Spleen (tissue), 11 donors: Measurements from ENCODE around the gene MUC22. TPM values are rescaled to one million over a fixed set of nuclear protein-coding genes. Genes with fewer than 3 reads are reported as not detected.
"Not testable (repeated sequence)": the region's sequence is repeated elsewhere in the genome, so short reads cannot be mapped to it uniquely, and the experiment has no call there.

ENCODE experiments used
- DNase-seq: peaks from one replicate; pipeline ENCODE4 v3.0.0-alpha.2; 2020
- H3K27ac ChIP-seq, 8 donors: fragments of 200-600 bp; sonication (generic) in 7 of 8; 1 replicate in 4 of 8; 2 replicates in 4 of 8; pipeline versions ENCODE4 v1.5.0 to v1.8.0; 2016 to 2021; ENCODE audit warnings: inconsistent platforms in 4 of 8, mild to moderate bottlenecking in 4 of 8, moderate library complexity in 1 of 8
- H3K27me3 ChIP-seq, 7 donors: fragments of 200-600 bp; sonication (generic) in 6 of 7; replicated peaks in 1 of 7; 1 replicate in 4 of 7; 2 replicates in 3 of 7; pipeline versions ENCODE4 v1.5.0 to v1.8.0; 2016 to 2021; ENCODE audit warnings: inconsistent platforms in 3 of 7, mild to moderate bottlenecking in 1 of 7
- H3K36me3 ChIP-seq, 6 donors: fragments of 200-600 bp; sonication (generic) in 5 of 6; 1 replicate in 4 of 6; 2 replicates in 2 of 6; pipeline versions ENCODE4 v1.5.0 to v1.8.0; 2016 to 2021; ENCODE audit warnings: inconsistent platforms in 2 of 6
- H3K4me1 ChIP-seq, 6 donors: fragments of 200-600 bp; sonication (generic) in 5 of 6; 1 replicate in 3 of 6; 2 replicates in 3 of 6; pipeline versions ENCODE4 v1.5.0 to v1.8.0; 2016 to 2021; ENCODE audit warnings: inconsistent platforms in 3 of 6
- H3K4me3 ChIP-seq, 8 donors: fragments of 200-600 bp; sonication (generic) in 7 of 8; 1 replicate in 4 of 8; 2 replicates in 4 of 8; pipeline versions ENCODE4 v1.5.0 to v1.8.0; 2016 to 2021; ENCODE audit warnings: inconsistent platforms in 4 of 8, mild to moderate bottlenecking in 4 of 8, moderate library complexity in 2 of 8
- H3K9me3 ChIP-seq, 8 donors: fragments of 200-600 bp; sonication (generic) in 7 of 8; 1 replicate in 4 of 8; 2 replicates in 4 of 8; pipeline versions ENCODE4 v1.5.0 to v1.8.0; 2016 to 2021; ENCODE audit warnings: inconsistent platforms in 4 of 8
- POLR2A ChIP-seq, 3 donors: fragments of 450-650 bp; IDR thresholded peaks; one replicate each; pipeline ENCODE4 v1.5.1; 2017; ENCODE audit warnings: antibody characterized with exemption in 3 of 3, mild to moderate bottlenecking in 1 of 3
- POLR2AphosphoS5 ChIP-seq, 3 donors: sonication (generic); formaldehyde crosslinking; IDR thresholded peaks; one replicate each; pipeline ENCODE4 v1.5.1; 2017; ENCODE audit warnings: antibody characterized with exemption in 3 of 3
- WGBS, 5 donors: extraction: QIAGEN DNeasy Blood & Tissue Kit in 3 of 5; methylation state at CpG; one replicate each; pipeline versions ENCODE4 v1.1.5 to v1.1.7; 2013 to 2018; 5-methylcytosine and 5-hydroxymethylcytosine counted together
- intact Hi-C: fragments of 100-400 bp; cut with DNase I; formaldehyde crosslinking; loops from one replicate; pipeline ENCODE4 v1.15.0; 2023; ENCODE audit warnings: low total_unique reads
- polyA plus RNA-seq, 3 donors: library from polyadenylated mRNA; stranded (reverse); fragments of 200-250 nt; gene quantifications; one replicate each; pipeline ENCODE4 v1.2.1, GENCODE V29; 2013
- total RNA-seq, 7 donors: library from RNA; depleted of rRNA in 3 of 7; stranded (reverse); fragments of >200 nt in 3 of 7; fragmentation: NEBNext Ultra II Directional in 4 of 7; extraction: Animal tissue kit (Norgen Biotek cat#: 25700) in 4 of 7; gene quantifications; one replicate each; pipeline versions ENCODE4 v1.1.0 to v1.2.1, GENCODE V29; 2016 to 2021
- TF ChIP-seq, protein P1 (sequence below), 11 experiments: fragments of 200-600 bp in 7 of 11; fragments of 450-650 bp in 4 of 11; sonication (generic) in 4 of 11; IDR thresholded peaks in 8 of 11; conservative IDR thresholded peaks in 3 of 11; 1 replicate in 7 of 11; 2 replicates in 4 of 11; pipeline versions ENCODE4 v1.4.0 to v1.8.0; 2016 to 2021; ENCODE audit warnings: antibody characterized with exemption in 11 of 11, inconsistent platforms in 4 of 11, mild to moderate bottlenecking in 1 of 11
- donor health status: healthy with polysubstance abuse.
- donor health status: DM: no; HTN: no; CAD: no; lungs with moderate emphysema.
- donor health status: DM: no; HTN: no; CAD: no.
- donor health status: Bipolar disorder and iron deficiency.
- donor health status: healthy.
- donor health status: DM: no; HTN: no; CAD: no.
- donor health status: DM: yes; HTN: yes; CAD: no.

The MUC22 gene
- total and polyA plus RNA-seq, 10 donors = not detected

DNA sequence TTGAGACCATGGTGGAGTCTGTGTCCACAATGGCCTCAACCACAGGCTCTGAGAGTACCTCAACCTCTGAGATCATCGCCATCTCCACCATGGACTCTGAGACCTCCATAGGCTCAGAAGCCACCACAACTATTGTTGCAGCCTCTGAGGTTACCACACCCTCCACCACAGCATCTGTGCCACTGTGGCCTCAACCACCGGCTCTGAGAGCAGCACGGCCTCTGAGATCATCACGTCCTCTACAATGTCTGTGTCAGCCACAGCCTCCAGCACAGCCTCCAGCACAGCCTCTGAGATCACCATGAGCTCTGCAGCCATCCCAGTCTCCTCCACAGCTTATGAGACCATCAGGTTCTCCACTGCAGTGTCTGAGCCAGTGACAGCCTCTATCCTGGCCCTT, 46.2 kb upstream of the MUC22 start:
- DNase-seq = no peak
- Histone ChIP-seq H3K36me3 (no peaks in the 10 kb centered on the region), H3K27ac (no peak overlapping the region), H3K27me3 (peaks cover 0 to 4% (median 0%) of the 10 kb centered on the region in 7 donors), H3K4me1 (no peaks in the 10 kb centered on the region), H3K9me3 (no peaks in the 10 kb centered on the region), H3K4me3 (no peak overlapping the region)
- intact Hi-C loops = no loop called here
- 36 to 81% (median 75%) methylated on average over 4 of the region's 4 CpGs for WGBS, 5 donors
- TF ChIP-seq POLR2A (IDR thresholded peaks at IDR 0.05) (no peak), POLR2AphosphoS5 (IDR thresholded peaks at IDR 0.05) (no peak)
- TF ChIP-seq, protein P1, sequence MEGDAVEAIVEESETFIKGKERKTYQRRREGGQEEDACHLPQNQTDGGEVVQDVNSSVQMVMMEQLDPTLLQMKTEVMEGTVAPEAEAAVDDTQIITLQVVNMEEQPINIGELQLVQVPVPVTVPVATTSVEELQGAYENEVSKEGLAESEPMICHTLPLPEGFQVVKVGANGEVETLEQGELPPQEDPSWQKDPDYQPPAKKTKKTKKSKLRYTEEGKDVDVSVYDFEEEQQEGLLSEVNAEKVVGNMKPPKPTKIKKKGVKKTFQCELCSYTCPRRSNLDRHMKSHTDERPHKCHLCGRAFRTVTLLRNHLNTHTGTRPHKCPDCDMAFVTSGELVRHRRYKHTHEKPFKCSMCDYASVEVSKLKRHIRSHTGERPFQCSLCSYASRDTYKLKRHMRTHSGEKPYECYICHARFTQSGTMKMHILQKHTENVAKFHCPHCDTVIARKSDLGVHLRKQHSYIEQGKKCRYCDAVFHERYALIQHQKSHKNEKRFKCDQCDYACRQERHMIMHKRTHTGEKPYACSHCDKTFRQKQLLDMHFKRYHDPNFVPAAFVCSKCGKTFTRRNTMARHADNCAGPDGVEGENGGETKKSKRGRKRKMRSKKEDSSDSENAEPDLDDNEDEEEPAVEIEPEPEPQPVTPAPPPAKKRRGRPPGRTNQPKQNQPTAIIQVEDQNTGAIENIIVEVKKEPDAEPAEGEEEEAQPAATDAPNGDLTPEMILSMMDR (IDR thresholded peaks at IDR 0.05 in 8 of 11, conservative IDR thresholded peaks at IDR 0.05 in 3 of 11) = no peak

DNA sequence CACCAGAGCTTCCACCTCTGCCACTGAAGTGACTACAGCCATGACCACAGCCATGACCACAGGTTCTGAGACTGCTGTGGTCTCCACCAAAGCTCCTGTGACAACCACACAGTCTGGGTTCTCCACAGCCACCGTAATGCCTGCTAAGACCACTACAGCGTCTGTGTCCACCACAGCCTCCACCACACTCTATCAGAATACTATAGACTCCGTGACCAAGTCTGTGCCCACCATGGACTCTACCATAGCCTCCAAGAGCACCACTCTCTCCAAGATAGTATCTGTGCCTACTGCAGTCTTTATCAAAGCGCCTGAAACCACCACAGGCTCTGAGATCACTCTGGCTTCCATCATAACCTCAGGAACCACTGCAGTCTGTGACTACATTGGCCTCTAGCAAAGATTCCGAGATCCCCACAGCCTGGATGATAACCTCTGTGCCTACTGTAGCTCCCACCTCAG, 45.1 kb upstream of the MUC22 start:
- Histone ChIP-seq H3K36me3 (no peaks in the 10 kb centered on the region), H3K9me3 (no peaks in the 10 kb centered on the region), H3K27ac (no peak overlapping the region), H3K4me1 (no peaks in the 10 kb centered on the region), H3K4me3 (no peak overlapping the region), H3K27me3 (no peaks in the 10 kb centered on the region)
- no peak for DNase-seq
- no peak for TF ChIP-seq POLR2AphosphoS5 (IDR thresholded peaks at IDR 0.05)
- WGBS, 5 donors = 74 to 79% (median 78%) methylated on average over 5 of the region's 5 CpGs
- intact Hi-C loops = no loop called here

DNA sequence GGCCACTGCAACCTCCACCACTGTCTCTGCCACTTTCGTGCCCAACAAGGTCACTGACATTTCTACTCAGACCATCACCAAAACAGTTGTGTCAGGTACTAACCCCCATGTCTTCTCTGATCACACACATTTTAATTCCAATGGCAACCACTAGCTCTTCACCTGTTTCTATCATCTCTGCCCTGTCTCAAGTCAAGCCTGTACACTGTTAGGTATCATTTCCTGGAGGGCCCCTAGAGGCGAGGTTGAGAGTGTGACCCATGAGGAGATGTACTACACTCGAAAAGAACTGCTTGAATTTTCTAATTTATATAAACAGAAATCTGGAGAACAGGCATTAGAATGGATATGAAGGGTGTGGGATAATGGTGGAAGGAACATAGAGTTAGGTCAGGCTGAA, 44.1 kb upstream of the MUC22 start:
- Histone ChIP-seq H3K27me3 (no peaks in the 10 kb centered on the region), H3K27ac (no peak overlapping the region), H3K9me3 (no peaks in the 10 kb centered on the region), H3K4me3 (no peak overlapping the region), H3K4me1 (no peaks in the 10 kb centered on the region), H3K36me3 (no peaks in the 10 kb centered on the region)
- 57 to 80% (median 60%) methylated on average over 3 of the region's 3 CpGs for WGBS, 5 donors
- TF ChIP-seq, protein P1 (IDR thresholded peaks at IDR 0.05 in 8 of 11, conservative IDR thresholded peaks at IDR 0.05 in 3 of 11) = no peak
- no peak for TF ChIP-seq POLR2AphosphoS5 (IDR thresholded peaks at IDR 0.05)
- TF ChIP-seq POLR2A (IDR thresholded peaks at IDR 0.05) = no peak
- no peak for DNase-seq
- intact Hi-C loops = no loop called here

DNA sequence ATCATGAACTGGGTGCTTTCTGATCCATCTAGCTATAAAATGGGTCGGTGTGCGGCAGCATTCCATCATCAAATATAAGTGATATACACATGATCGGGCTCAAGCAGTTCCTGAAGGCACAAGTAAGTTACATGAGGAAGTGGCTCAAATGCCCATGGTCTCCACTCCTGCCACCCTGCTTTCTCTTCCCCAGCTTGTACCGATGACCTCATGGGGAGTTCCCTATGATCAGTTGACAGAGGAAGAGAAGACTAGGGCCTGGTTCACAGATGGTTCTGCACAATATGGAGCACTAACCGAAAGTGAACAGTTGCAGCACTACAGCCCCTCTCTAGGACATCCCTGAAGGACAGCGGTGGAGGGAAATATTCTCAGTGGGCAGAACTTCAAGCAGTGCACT, 41.1 kb upstream of the MUC22 start:
- H3K36me3 ChIP-seq, H3K9me3 ChIP-seq, H3K27me3 ChIP-seq, H3K27ac ChIP-seq, H3K4me3 ChIP-seq, DNase-seq, H3K4me1 ChIP-seq, intact Hi-C loops: not testable (repeated sequence)
- 81 to 92% (median 87%) methylated on average over 6 of the region's 6 CpGs for WGBS, 5 donors

DNA sequence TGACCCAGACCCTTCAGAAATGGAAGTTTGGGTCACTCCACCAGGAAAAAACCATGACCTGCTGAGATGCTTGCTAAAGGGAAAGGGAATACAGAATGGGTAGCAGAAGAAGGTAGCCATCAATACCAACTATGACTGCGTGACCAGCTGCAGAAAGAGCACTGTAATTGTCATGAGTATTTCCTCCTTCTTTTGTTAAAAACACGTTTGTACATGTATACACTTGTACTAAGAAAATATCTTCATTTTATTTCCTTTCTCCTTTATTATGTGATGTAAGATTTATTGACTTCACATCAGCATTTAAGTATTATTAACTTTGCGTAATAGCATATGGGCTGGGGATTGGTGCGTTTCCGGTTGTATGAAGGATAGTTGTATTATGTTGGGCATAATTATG, 39.3 kb upstream of the MUC22 start:
- intact Hi-C loops = no loop called here
- Histone ChIP-seq H3K36me3 (no peaks in the 10 kb centered on the region), H3K4me1 (no peaks in the 10 kb centered on the region), H3K9me3 (no peaks in the 10 kb centered on the region), H3K27ac (no peak overlapping the region), H3K27me3 (peaks cover 0 to 9% (median 0%) of the 10 kb centered on the region in 7 donors), H3K4me3 (no peak overlapping the region)
- no peak for DNase-seq
- 84 to 87% (median 86%) methylated on average over 5 of the region's 5 CpGs for WGBS, 5 donors
- TF ChIP-seq POLR2AphosphoS5 (IDR thresholded peaks at IDR 0.05) (no peak), POLR2A (IDR thresholded peaks at IDR 0.05) (no peak)
- TF ChIP-seq, protein P1 (IDR thresholded peaks at IDR 0.05 in 8 of 11, conservative IDR thresholded peaks at IDR 0.05 in 3 of 11) = no peak
